GM13977 (cell line): Measurements from ENCODE around the gene ZMIZ1.

Experiments
- DNase-seq: peaks from one replicate; pipeline ENCODE4 v3.0.0; 2012; ENCODE audit warnings: low spot score
- CTCF ChIP-seq: IDR thresholded peaks from 2 replicates; pipeline ENCODE4 v1.5.1; 2012; ENCODE audit warnings: mild to moderate bottlenecking, control low read depth; ENCODE audit not compliant: insufficient read depth; ENCODE audit errors: extremely low read depth, missing control alignments
- in situ Hi-C: fragments of 300-500 bp; cut with MboI; formaldehyde crosslinking; loops from one replicate; pipeline ENCODE4 v1.12.0; 2022; ENCODE audit warnings: low sequenced_read_pairs, low pct_unique_long_range_greater_than_20kb, mixed read lengths, inconsistent platforms; ENCODE audit not compliant: unreplicated experiment

ZMIZ1 gene

DNA sequence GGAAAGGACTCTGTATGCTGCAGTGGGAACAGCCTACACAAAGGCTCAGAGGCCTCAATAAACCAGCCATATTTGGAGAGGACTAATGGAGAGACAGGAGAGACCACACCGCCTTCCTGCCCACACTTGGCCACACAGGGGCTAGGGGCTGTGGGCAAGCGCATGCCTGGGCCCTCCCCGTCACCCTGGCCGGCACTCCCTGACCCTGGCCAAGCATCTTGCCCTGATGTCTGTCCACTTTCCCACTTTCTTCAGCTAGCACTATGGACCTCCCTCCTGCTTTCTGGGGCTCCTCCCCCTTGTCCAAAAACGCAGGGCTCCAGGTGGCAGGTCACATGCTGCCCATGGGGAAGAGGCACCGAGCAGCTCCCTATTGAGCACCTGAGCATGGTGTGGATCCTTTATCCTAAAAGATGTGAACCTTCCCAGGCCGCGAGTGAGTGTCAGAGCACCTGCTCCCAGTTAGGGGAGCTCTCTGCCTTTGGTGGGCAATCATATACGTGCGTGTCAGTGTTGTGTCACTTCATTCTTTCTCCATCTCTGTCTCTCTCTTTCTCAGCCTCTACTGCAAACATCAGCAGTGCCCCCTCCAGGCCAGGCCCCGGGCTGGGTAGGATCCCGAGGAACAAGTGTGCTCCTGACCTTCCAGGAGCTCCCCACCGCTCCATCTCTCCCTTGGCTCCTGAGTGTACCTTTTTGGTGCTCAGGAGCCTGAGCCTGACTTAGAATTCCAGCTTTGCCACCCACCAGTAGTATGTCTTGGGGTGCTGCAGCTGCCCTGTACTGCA, 74.0 kb downstream of the ZMIZ1 start:
- DNase-seq = no peak
- in situ Hi-C loops = no loop called here
- TF ChIP-seq CTCF = peak; percentile 31

DNA sequence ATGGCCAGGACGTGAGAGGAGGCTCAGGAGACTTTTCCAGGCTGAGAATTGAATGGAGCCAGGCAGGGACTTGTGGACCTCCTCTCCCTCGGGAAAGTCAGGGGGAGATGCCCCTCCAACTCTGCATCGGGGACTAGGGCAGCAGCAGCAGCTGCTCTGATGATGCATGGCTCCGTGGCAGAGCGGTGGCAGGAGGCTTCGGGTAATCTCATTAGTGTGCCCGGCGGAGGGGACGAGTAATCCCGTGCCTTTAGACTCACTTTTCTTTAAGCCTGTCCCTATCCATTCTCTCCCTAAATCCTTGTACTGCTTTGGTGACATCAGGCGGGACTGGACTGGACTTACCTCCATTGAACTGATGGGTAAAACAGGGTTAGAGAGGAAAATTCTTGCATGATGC, 75.1 kb downstream of the ZMIZ1 start:
- no peak for TF ChIP-seq CTCF
- DNase-seq = no peak
- in situ Hi-C loops = no loop called here

GRCh38 chr10:79144351-79145173, 75.8 kb downstream of the ZMIZ1 start:
- in situ Hi-C loops = no loop called here
- no peak for DNase-seq
- TF ChIP-seq CTCF = no peak

GRCh38 chr10:79145174-79145483, 76.4 kb downstream of the ZMIZ1 start:
- in situ Hi-C loops = no loop called here
- no peak for TF ChIP-seq CTCF
- no peak for DNase-seq

DNA sequence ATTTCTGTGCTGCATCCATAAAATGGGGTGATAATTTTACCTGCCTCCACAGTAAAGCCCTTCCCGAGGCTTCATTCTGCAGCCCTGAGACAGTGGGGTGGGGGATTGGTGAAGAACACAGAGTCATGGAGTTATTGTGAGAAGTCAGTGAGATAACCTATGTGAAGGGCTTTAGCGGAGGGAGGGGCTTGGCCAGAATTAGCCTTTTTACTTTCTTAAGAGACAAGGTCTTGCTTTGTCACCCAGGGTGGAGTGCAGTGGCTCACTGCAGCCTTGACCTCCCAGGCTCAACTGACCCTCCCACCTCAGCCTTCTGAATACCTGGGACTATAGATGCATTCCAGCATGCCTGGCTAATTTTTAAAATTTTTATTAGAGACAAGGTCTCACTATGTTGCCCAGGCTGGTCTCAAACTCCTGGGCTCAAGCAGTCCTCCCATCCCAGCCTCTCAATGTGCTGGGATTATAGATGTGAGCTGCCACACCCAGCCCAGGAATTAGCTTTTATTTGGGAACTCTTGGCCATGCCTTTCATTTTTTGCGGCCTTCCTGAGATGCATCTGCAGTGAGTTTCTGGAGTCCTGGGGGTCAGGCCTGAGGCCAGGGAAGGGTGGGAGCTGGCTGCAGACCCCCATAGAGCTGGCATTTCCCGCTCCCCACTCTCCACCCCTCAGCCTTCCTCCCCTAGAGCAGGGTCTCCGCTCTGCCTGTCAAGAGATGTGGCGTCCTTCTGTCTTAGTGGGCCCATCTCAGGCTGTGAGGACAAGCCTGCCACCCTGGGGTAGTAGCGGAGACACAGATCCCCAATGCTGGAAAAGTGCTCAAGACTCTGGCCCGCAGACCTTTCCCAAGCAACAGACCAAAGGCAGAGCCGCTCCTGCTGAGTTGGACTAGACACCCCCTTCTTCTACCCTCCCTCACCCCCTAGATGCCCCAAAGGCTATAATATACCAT, 77.0 kb downstream of the ZMIZ1 start:
- in situ Hi-C loops = no loop called here
- DNase-seq = no peak

More for the DNA sequence above, 77.0 kb downstream of the ZMIZ1 start:
- TF ChIP-seq CTCF = no peak
